MM.1S (cell line): ENCODE results near the gene ARL6.

ENCODE experiments used
- CTCF ChIP-seq: fragments of 300-600 bp; sonication (generic); IDR thresholded peaks from 2 replicates; pipeline ENCODE4 v1.5.1; 2016; ENCODE audit warnings: antibody characterized with exemption, low read length, mixed read lengths
- EZH2 ChIP-seq: fragments of 300-600 bp; sonication (generic); optimal IDR thresholded peaks from 2 replicates; pipeline ENCODE3; 2017; ENCODE audit warnings: low read depth, mild to moderate bottlenecking, antibody characterized with exemption, low read length, mixed read lengths
- EZH2phosphoT487 ChIP-seq: fragments of 300-600 bp; sonication (generic); IDR thresholded peaks from 2 replicates; pipeline ENCODE4 v1.6.1; 2018; ENCODE audit warnings: antibody characterized with exemption, low read length

- no peak for TF ChIP-seq CTCF
- no peak for TF ChIP-seq EZH2
- TF ChIP-seq EZH2phosphoT487: no peak
Observed at GRCh38 chr3:97820780-97821179, 56.2 kb downstream of the ARL6 start.
